Peyer's patch (tissue), 4 donors: ENCODE measurements around the gene ALDH1A2.

Experiments used
- POLR2A ChIP-seq, 2 donors: fragments of 450-650 bp; IDR thresholded peaks; one replicate each; pipeline ENCODE4 v1.5.1; 2017; ENCODE audit warnings: antibody characterized with exemption in 2 of 2, mild to moderate bottlenecking in 2 of 2, moderate library complexity in 2 of 2
- TF ChIP-seq, protein P1 (sequence below), 6 experiments: fragments of 450-650 bp in 4 of 6; fragments of 200-600 bp in 2 of 6; sonication (generic) in 1 of 6; IDR thresholded peaks; one replicate each; pipeline ENCODE4 v1.5.1; 2017 to 2019; ENCODE audit warnings: antibody characterized with exemption in 6 of 6, mild to moderate bottlenecking in 3 of 6, moderate library complexity in 1 of 6

DNA sequence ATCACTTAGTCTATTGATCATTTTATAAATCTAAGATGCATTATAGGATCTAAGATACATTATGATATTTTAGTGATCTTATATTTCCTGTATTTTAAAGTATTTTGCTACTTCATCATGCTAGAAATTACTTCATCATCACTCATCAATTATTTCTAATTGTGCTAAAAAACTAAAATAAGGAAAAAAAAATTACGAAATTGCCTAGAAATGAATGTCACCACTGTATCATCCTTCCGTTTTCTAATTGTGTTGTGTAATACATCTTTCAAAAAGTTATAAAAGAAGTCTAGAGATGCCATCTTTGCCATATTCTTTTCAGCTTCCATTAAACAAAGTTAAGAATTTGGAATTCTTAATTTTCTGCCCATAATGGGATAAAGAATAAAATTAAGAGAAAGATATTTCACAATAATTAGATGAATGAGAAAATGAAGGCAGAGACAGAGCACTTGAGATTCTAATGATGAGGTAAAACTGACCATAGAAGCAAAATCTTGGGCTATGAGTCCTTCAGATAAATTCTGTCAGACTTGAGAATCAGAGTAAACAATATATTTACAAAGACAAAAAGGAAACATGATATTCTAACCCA is 48.8 kb downstream of the ALDH1A2 start:
- TF ChIP-seq, protein P1, sequence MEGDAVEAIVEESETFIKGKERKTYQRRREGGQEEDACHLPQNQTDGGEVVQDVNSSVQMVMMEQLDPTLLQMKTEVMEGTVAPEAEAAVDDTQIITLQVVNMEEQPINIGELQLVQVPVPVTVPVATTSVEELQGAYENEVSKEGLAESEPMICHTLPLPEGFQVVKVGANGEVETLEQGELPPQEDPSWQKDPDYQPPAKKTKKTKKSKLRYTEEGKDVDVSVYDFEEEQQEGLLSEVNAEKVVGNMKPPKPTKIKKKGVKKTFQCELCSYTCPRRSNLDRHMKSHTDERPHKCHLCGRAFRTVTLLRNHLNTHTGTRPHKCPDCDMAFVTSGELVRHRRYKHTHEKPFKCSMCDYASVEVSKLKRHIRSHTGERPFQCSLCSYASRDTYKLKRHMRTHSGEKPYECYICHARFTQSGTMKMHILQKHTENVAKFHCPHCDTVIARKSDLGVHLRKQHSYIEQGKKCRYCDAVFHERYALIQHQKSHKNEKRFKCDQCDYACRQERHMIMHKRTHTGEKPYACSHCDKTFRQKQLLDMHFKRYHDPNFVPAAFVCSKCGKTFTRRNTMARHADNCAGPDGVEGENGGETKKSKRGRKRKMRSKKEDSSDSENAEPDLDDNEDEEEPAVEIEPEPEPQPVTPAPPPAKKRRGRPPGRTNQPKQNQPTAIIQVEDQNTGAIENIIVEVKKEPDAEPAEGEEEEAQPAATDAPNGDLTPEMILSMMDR (IDR thresholded peaks at IDR 0.05): no peak
- no peak for TF ChIP-seq POLR2A (IDR thresholded peaks at IDR 0.05)
